DND-41 (cell line): ENCODE results near the gene NLGN4Y.

ENCODE experiments used
- ATAC-seq: fragments of 200-7000 bp; cut with Tn5 transposase; 3 replicates; pipeline ENCODE4 v1.9.1; 2021; ENCODE audit warnings: low read depth; ENCODE audit not compliant: insufficient read depth
- DNase-seq: peaks from one replicate; pipeline ENCODE4 v3.0.0-alpha.2; 2020
- H2AFZ ChIP-seq: 2 replicates; pipeline ENCODE4 v1.6.0; 2012; ENCODE audit warnings: low read depth, low read length
- H3K27ac ChIP-seq: 2 replicates; pipeline ENCODE4 v1.5.1; 2012; ENCODE audit warnings: low read length, inconsistent platforms
- H3K27me3 ChIP-seq: fragments of 200-600 bp; sonication (generic); 2 replicates; pipeline ENCODE4 v1.6.0; 2012; ENCODE audit warnings: low read length, mild to moderate bottlenecking, inconsistent platforms; ENCODE audit not compliant: insufficient read depth, poor library complexity
- H3K36me3 ChIP-seq: 2 replicates; pipeline ENCODE4 v1.5.1; 2012; ENCODE audit warnings: low read length, inconsistent platforms; ENCODE audit not compliant: insufficient read depth
- H3K4me1 ChIP-seq: 2 replicates; pipeline ENCODE4 v1.5.1; 2012; ENCODE audit warnings: mild to moderate bottlenecking, low read length; ENCODE audit not compliant: insufficient read depth
- H3K4me2 ChIP-seq: 2 replicates; pipeline ENCODE4 v1.6.0; 2012; ENCODE audit warnings: mild to moderate bottlenecking, moderate library complexity, low read length, inconsistent platforms; ENCODE audit not compliant: insufficient read depth
- H3K4me3 ChIP-seq, 2 experiments: fragments of 200-600 bp in 1 of 2; shearing (Covaris generic) in 1 of 2; 2 replicates each; pipeline ENCODE4 v1.5.1; 2012 to 2016; ENCODE audit warnings: inconsistent platforms in 2 of 2, low read length in 2 of 2, mild to moderate bottlenecking in 2 of 2, low read depth in 1 of 2, moderate library complexity in 1 of 2
- H3K79me2 ChIP-seq: 2 replicates; pipeline ENCODE4 v1.6.0; 2012; ENCODE audit warnings: low read length, inconsistent platforms; ENCODE audit not compliant: insufficient read depth
- H3K9ac ChIP-seq: 2 replicates; pipeline ENCODE4 v1.6.0; 2012; ENCODE audit warnings: low read depth, mild to moderate bottlenecking, inconsistent platforms, low read length, moderate library complexity
- H3K9me3 ChIP-seq: 2 replicates; pipeline ENCODE4 v1.5.1; 2012; ENCODE audit warnings: low read length, moderate library complexity, mild to moderate bottlenecking, inconsistent platforms; ENCODE audit not compliant: insufficient read depth, severe bottlenecking
- H4K20me1 ChIP-seq: 2 replicates; pipeline ENCODE4 v1.6.0; 2012; ENCODE audit warnings: low read length; ENCODE audit not compliant: insufficient read depth
- CTCF ChIP-seq: IDR thresholded peaks from 2 replicates; pipeline ENCODE4 v1.5.1; 2012; ENCODE audit warnings: borderline replicate concordance, low read length, moderate library complexity, mild to moderate bottlenecking; ENCODE audit not compliant: poor library complexity, severe bottlenecking; ENCODE audit errors: extremely low read depth
- EZH2 ChIP-seq: IDR thresholded peaks from 3 replicates; pipeline ENCODE4 v1.6.1; 2012; ENCODE audit warnings: borderline replicate concordance, low read depth, mild to moderate bottlenecking, moderate library complexity, low read length, inconsistent platforms; ENCODE audit not compliant: severe bottlenecking

NLGN4Y gene

GRCh38 chrY:14523491-14524271, 648 bp upstream of the NLGN4Y start:
- no peaks in the 10 kb centered on the region for H3K9me3 ChIP-seq
- TF ChIP-seq CTCF (no peak), EZH2 (no peak)
- no peak for DNase-seq
- no peak overlapping the region for H2AFZ ChIP-seq
- no peak overlapping the region for H3K4me3 ChIP-seq
- no peaks in the 10 kb centered on the region for H3K36me3 ChIP-seq
- ATAC-seq, result no peak
- H3K27me3 ChIP-seq, result no peaks in the 10 kb centered on the region
- H3K4me1 ChIP-seq, result no peaks in the 10 kb centered on the region
- H3K9ac ChIP-seq, result no peak overlapping the region
- H3K27ac ChIP-seq, result no peak overlapping the region
- no peaks in the 10 kb centered on the region for H4K20me1 ChIP-seq
- no peak overlapping the region for H3K4me2 ChIP-seq
- no peaks in the 10 kb centered on the region for H3K79me2 ChIP-seq

GRCh38 chrY:14525315-14525714, 986 bp downstream of the NLGN4Y start:
- H3K36me3 ChIP-seq, result no peaks in the 10 kb centered on the region
- H3K79me2 ChIP-seq, result no peaks in the 10 kb centered on the region
- no peak overlapping the region for H3K27ac ChIP-seq
- no peak overlapping the region for H3K4me3 ChIP-seq
- no peak overlapping the region for H2AFZ ChIP-seq
- H3K9me3 ChIP-seq, result no peaks in the 10 kb centered on the region
- H3K4me1 ChIP-seq, result no peaks in the 10 kb centered on the region
- H4K20me1 ChIP-seq, result no peaks in the 10 kb centered on the region
- H3K4me2 ChIP-seq, result no peak overlapping the region
- TF ChIP-seq CTCF, result no peak
- TF ChIP-seq EZH2, result no peak
- no peaks in the 10 kb centered on the region for H3K27me3 ChIP-seq
- ATAC-seq (no peak), DNase-seq (no peak)
- no peak overlapping the region for H3K9ac ChIP-seq

GRCh38 chrY:14528361-14528760, 4.0 kb downstream of the NLGN4Y start:
- Histone ChIP-seq H3K36me3 (no peaks in the 10 kb centered on the region), H3K27me3 (no peaks in the 10 kb centered on the region), H3K4me3 (no peak overlapping the region), H3K4me2 (no peak overlapping the region), H3K9ac (no peak overlapping the region), H3K27ac (no peak overlapping the region), H3K9me3 (no peaks in the 10 kb centered on the region), H2AFZ (no peak overlapping the region), H3K79me2 (no peaks in the 10 kb centered on the region), H3K4me1 (no peaks in the 10 kb centered on the region), H4K20me1 (no peaks in the 10 kb centered on the region)
- ATAC-seq, result no peak
- TF ChIP-seq EZH2 (no peak), CTCF (no peak)
- DNase-seq, result no peak

DNA sequence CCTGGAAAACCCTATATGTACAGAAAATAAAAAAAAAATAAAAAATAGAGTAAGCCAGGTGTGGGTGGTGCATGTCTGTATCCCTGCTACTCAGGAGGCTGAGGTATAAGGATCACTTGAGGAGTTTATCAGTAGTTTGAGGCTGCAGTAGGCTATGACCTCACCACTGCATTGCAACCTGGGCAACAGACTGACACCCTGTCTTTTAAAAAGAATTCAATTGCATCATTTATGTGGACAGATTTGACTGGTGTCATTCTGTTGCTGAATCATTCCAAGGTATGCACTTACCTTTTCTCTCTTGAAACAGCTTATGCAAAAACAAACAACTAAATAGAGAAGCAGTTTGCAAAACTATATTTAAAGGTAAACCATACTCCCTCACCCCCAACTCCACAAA, 12.4 kb downstream of the NLGN4Y start:
- ATAC-seq, result no peak

More for the DNA sequence above, 12.4 kb downstream of the NLGN4Y start:
- Histone ChIP-seq H3K79me2 (no peaks in the 10 kb centered on the region), H3K4me3 (no peak overlapping the region), H3K9ac (no peak overlapping the region), H3K27ac (no peak overlapping the region), H3K4me1 (no peaks in the 10 kb centered on the region), H3K27me3 (no peaks in the 10 kb centered on the region), H2AFZ (no peak overlapping the region), H3K36me3 (no peaks in the 10 kb centered on the region), H3K4me2 (no peak overlapping the region), H3K9me3 (no peaks in the 10 kb centered on the region), H4K20me1 (no peaks in the 10 kb centered on the region)
- no peak for DNase-seq
- TF ChIP-seq CTCF, result no peak
- TF ChIP-seq EZH2, result no peak
